BJ (cell line): ENCODE data around the gene CTPS1. TPM values are rescaled to one million over a fixed set of nuclear protein-coding genes. Genes with fewer than 3 reads are reported as not detected.

Source experiments
- CTCF ChIA-PET: fragments of 350-600 bp; formaldehyde crosslinking; extraction: SDS; loops from one replicate; lab custom pipeline; 2021; ENCODE audit warnings: antibody characterized with exemption, inconsistent platforms; lab: Yijun Ruan, JAX
- POLR2A ChIA-PET: fragments of 300-600 bp; sonication (Branson Sonifier 250); formaldehyde crosslinking; extraction: SDS; loops from one replicate; lab custom pipeline; 2021; ENCODE audit warnings: antibody characterized with exemption; lab: Charles Lee
- DNase-seq: peaks from one replicate; pipeline ENCODE4 v3.0.0-alpha.2; 2011; ENCODE audit warnings: low read depth
- H3K27me3 ChIP-seq: 2 replicates; pipeline ENCODE4 v1.6.0; 2011; ENCODE audit warnings: low read length; ENCODE audit not compliant: control insufficient read depth, insufficient read depth
- H3K36me3 ChIP-seq: 2 replicates; pipeline ENCODE4 v1.5.1; 2011; ENCODE audit warnings: low read length; ENCODE audit not compliant: control insufficient read depth, insufficient read depth
- H3K4me3 ChIP-seq: 2 replicates; pipeline ENCODE4 v1.5.1; 2011; ENCODE audit warnings: low read depth, mild to moderate bottlenecking, control low read depth, low read length
- CTCF ChIP-seq: IDR thresholded peaks from 2 replicates; pipeline ENCODE4 v1.5.1; 2011; ENCODE audit warnings: low read depth, mild to moderate bottlenecking, control low read depth, inconsistent platforms, low read length, moderate library complexity; ENCODE audit not compliant: insufficient read depth
- polyA plus RNA-seq: library from polyadenylated mRNA; depleted of rRNA; stranded (reverse); fragments of >200 nt; gene quantifications from 2 replicates; pipeline ENCODE4 v1.2.3, GENCODE V29; 2011

CTPS1 gene
- polyA plus RNA-seq, 1 experiment = 45.1 TPM

- TF ChIP-seq CTCF = no peak
- ChIA-PET CTCF (no interaction called here), POLR2A (no interaction called here)
- Histone ChIP-seq H3K36me3 (peaks cover 14% of the 10 kb centered on the region), H3K27me3 (no peaks in the 10 kb centered on the region), H3K4me3 (no peak overlapping the region)
- DNase-seq = no peak
Observed at GRCh38 chr1:41025979-41026819, 46.7 kb downstream of the CTPS1 start.

- POLR2A ChIA-PET = no interaction called here
- DNase-seq = no peak
- H3K27me3 ChIP-seq = no peaks in the 10 kb centered on the region
- no peak for TF ChIP-seq CTCF
- H3K36me3 ChIP-seq = peaks cover 11% of the 10 kb centered on the region
- no peak overlapping the region for H3K4me3 ChIP-seq
- CTCF ChIA-PET = no interaction called here
Observed at GRCh38 chr1:41028034-41028642, 48.6 kb downstream of the CTPS1 start.

GRCh38 chr1:41030872-41031616, 51.5 kb downstream of the CTPS1 start:
- no peak for TF ChIP-seq CTCF
- Histone ChIP-seq H3K27me3 (no peaks in the 10 kb centered on the region), H3K36me3 (peaks cover 12% of the 10 kb centered on the region), H3K4me3 (no peak overlapping the region)
- DNase-seq = no peak
- ChIA-PET POLR2A (no interaction called here), CTCF (interaction anchor here (0.5 kb wide), 1 partner anchor 107 kb away, joined by 5 read pairs; no protein-coding TSS in a partner anchor)

GRCh38 chr1:41032147-41032546, 52.7 kb downstream of the CTPS1 start:
- ChIA-PET CTCF (no interaction called here), POLR2A (no interaction called here)
- Histone ChIP-seq H3K36me3 (peaks cover 15% of the 10 kb centered on the region), H3K27me3 (no peaks in the 10 kb centered on the region), H3K4me3 (no peak overlapping the region)
- no peak for TF ChIP-seq CTCF
- no peak for DNase-seq

- TF ChIP-seq CTCF = no peak
- no peaks in the 10 kb centered on the region for H3K27me3 ChIP-seq
- ChIA-PET CTCF (no interaction called here), POLR2A (no interaction called here)
- no peak overlapping the region for H3K4me3 ChIP-seq
- peaks cover 13% of the 10 kb centered on the region for H3K36me3 ChIP-seq
- no peak for DNase-seq
Observed at GRCh38 chr1:41033272-41033671, 53.8 kb downstream of the CTPS1 start.
